Inflammatory macrophage treated with lipopolysaccharide for 4 hours (primary cell): ENCODE results near the gene IRX5.

Source experiments
- DNase-seq: peaks from one replicate; pipeline ENCODE4 v3.0.0-alpha.2; 2020

IRX5 gene

GRCh38 chr16:54930005-54930868 lies at the start of gene IRX5:
Gene IRX5, plus strand, starts transcription at chr16:54930865. Its CDS starts 334 bp downstream, at chr16:54931199.
- DNase-seq: peak; percentile 76

- DNase-seq: no peak
These were observed 48.1 kb upstream of the IRX5 start for GRCh38 chr16:54882556-54882955.

DNA sequence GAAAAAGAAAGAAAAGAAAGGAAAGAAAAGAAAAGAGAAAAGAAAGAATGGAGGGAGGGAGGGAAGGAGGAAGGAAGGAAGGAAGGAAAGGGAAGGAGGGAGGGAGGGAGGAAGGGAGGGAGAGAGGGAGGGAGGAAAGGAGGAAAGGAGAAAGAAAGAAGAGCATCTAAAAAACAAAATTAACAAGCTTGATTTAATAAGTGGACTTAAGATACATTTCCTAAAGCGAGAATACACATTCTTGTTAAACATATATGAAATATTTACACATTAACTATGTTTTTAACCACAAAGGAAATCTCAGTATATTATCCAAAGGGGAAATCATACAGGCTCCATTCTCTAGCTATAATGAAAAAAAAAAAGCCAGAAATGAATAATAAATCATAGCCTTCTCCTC lies 47.3 kb upstream of the IRX5 start:
- DNase-seq: no peak

GRCh38 chr16:54886078-54886477 lies 44.6 kb upstream of the IRX5 start:
- DNase-seq: no peak

- no peak for DNase-seq
These were observed 40.3 kb upstream of the IRX5 start for GRCh38 chr16:54890381-54890780.

GRCh38 chr16:54891346-54891745 lies 39.3 kb upstream of the IRX5 start:
- no peak for DNase-seq

DNA sequence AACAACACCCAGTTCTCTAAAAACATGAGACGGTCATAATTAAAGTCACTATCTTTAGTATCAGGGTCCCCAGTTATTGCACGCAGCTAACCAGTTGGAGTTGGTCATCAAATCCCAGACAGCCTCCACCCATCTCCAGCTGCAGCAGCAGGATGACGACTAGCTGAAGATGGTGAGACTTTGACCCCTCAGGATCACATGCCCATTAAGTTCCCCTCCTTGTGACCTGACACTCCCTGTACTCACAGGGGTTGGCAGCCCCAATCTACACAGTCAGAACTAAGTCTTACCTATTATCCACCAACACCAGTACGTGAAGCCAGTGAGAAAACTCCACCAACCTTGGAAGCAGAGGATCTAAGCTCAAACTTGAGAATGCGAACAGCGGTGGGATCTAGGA lies 37.7 kb upstream of the IRX5 start:
- no peak for DNase-seq

DNA sequence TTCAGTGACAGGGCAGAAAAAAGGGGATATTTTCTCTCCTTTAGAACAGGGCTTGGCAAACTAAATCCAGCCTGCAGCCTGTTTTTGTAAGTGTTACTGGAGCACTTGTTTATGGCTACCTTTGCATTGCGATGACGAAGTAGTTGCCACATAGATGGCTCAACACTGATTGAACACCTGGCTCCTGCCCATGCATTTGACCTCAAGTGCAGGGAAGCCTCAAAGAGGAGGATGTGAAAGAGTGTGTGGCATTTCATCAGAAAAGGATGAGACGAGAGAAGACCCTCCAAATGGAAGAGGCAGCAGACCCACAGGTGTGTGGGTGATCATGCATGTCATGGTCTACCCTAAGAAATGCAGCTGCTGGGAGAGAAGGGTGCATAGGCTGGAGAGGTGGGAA lies 32.7 kb upstream of the IRX5 start:
- DNase-seq: no peak

GRCh38 chr16:54901606-54902005 lies 29.1 kb upstream of the IRX5 start:
- no peak for DNase-seq

DNA sequence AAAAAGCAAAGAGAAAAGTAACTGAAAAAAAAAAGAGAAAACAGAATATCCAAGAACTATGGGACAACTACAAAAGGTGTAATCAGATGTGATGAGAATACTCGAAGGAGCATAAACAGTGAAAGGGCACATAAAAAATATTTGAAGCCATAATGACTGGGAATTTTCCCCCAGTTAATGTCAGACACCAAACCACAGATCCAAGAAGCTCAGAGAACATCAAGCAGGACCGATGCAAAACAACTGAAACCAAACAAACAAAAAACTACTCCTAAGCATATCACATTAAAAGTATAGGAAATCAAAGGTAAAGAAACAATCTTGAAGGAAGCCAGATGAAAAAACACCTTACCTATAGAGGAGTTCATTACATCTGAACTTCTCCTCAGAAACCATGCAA lies 27.6 kb upstream of the IRX5 start:
- no peak for DNase-seq

DNA sequence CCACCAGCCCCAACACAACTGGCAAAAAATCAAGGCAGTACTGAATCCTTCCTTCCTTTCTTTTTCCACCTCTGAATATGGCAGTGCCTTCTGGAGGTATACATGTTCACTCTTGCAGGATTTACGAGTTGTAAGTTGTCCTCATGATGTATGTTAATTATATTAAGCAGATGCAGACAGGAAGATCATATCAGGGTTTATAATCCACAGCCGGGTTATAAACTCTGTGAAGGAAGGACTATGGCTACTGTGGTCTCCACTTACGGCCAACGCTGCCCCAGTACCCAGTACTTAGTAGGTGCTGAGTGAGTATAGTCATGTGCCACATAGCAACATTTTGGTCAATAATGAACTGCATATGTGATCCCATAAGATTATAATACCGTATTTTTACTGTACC lies 19.6 kb upstream of the IRX5 start:
- DNase-seq: no peak

DNA sequence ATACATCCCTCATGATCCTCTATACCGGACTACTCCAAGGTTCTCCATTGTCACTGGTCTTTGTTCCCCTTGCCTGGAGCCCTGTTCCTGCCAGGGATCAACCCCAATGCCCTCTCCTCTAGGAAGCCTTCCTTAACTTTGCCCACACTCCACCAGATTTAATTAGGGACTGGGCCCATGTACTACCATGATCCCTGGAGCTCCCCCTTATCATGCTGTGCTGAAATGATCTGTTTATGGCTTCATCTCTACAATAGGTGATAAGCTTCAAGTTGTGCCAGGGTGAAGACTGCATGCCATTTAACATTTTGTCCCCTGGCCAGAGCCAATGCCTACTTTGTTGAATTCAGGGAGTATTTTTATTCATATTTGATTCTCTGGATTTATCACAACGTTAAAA lies 17.9 kb upstream of the IRX5 start:
- no peak for DNase-seq

DNA sequence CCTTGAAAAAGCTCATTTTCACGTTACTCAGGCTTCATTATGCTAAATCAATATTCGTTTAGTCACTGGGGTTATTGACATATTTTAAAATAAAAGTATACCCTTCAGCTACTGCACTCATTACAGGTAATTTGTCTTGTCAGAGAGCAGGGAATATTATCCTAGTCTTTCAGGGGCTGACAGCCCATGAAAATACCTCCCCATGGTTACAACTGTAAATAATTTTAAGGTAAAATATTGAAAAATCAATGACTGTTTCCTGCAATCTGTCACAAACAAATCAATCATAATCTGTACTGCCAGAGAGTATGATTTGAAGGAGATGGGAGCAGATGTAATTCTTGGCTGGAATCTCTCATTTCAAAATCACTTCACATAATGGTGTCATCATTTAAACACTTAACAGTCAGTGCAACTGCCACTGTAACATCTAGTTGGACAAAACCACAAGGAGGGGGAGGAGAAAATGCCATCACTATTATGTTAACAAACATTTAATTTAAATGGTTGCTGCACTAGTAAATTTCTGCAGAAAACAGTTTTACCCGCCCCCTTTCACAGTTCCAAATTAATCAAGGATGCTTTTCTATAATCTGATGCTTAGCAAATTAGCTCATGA lies 9.3 kb upstream of the IRX5 start:
- no peak for DNase-seq

DNA sequence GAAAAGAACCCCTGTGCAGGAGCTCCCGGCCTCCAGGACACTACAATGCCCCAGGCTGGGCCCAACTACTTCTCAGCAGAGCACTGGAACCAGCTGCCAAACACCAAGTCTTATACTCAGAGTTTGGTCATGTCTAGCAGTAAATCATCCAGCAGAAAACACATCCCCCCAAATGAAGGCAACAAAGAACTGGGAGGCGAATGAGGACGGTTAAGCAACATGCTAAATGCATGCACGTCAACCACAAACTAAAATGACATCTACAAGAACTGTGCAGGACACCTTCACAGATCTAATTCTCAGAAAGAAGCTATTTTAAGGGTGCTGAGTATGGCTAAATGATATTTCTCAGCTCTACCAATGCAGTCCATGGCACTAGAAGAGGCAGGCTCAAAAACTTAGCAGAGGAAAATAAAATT lies 7.6 kb upstream of the IRX5 start:
- no peak for DNase-seq

- DNase-seq: no peak
These were observed 6.7 kb upstream of the IRX5 start for GRCh38 chr16:54923988-54924387.

DNA sequence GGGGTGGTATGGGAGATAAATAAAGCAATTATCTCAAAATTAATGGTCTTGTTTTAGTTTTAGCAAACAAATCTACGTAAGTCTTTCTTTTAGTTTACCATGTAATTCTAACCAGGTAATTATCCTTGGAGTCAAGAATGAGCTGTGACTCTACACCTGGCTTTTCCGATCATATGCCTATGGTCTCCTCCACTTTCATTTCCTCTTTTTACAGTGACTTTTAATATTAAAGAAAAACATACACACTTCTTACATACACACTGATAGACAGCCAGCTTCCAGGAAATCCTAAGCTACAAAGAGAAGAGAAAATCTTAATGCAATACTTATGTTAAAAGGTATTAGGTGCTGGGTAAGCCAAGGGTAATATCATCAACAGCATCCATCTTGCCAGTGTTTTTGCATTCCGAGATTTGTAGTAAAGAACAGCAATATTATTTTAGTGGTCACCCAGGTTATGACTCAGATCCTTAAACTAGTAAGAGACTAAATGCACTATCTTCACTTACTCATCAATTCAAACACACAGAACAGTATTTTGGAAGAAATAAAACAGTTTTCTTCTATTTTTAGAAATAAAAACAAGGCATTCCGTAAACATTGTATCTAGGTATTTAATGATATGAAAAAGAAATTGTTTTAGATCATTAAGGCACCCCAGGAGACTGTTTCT lies 4.4 kb upstream of the IRX5 start:
- DNase-seq: no peak

DNA sequence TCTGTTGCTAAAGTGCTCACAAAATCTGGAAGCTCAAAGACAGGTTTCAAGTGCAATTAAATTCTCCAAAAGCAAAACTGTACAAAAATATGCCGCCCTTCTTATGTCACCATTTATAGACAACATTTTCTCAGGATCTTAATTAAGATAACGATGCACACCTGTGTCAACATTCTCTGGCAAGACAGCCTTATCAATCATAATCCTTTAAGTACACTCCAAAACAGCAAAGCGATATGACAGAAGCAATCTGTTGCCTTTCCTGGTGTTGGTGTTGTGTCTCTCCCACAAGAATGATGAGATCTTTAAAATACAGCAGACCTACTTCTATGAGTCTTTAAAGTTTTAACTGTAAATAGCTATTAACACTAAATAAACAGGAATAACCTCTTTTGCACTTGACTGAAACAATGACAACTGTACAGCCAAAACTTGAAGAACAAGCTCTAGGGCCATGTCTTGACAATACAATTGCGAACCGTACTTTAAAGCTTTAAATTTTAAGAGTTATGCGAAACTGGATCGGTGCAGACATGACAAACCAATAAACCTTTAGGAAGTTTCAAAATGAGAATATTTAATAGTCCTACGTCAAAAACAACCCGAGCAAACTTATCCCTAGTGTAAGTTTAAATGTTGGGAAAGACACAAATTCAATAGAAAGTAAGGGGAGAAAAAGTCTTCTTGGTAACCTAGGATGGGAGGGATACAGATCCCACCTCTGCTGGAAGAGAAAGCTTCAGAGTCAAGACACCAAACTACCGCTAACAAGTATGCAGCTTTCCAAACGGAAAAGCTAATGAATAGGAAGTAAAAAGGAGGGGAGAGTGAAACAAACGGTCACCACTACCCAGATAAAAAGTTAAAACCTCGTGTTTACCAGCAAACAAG lies 3.3 kb upstream of the IRX5 start:
- DNase-seq: no peak

GRCh38 chr16:54928016-54928356 lies 2.7 kb upstream of the IRX5 start:
- no peak for DNase-seq

DNA sequence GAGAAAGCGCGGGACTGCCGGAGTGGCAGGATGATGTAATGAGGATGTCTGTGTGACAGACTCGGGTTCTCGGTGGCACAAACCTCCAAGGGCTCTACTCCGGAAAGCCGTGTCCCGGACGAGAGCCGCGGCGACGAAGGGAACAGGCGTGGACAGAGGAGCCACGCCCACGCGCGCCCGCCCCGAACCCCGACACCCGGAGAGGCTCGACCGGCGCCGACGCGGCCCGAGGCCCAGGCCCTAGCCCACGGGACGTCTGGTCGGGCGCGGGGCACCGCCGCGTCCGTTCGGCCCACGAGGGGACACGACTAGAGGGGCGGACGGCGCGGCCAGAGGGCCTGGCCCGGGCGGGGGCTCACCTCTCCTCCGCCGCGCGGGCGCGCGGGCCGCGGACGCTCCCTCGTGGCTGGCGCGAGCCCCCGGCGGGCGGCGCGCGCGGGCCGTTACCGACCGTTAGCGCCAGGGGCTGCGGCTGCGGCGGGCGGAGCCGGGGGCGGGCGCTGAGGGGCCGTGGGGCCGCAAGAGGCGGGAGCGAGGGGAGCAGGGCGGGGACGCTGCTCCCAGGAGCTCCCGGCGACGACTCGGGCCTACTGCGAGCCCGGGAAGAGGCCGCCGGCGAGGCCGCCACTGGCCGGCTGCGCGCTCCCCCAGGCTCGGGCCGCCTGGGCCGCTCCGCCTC lies 2.1 kb upstream of the IRX5 start:
- DNase-seq: peak; percentile 45

DNA sequence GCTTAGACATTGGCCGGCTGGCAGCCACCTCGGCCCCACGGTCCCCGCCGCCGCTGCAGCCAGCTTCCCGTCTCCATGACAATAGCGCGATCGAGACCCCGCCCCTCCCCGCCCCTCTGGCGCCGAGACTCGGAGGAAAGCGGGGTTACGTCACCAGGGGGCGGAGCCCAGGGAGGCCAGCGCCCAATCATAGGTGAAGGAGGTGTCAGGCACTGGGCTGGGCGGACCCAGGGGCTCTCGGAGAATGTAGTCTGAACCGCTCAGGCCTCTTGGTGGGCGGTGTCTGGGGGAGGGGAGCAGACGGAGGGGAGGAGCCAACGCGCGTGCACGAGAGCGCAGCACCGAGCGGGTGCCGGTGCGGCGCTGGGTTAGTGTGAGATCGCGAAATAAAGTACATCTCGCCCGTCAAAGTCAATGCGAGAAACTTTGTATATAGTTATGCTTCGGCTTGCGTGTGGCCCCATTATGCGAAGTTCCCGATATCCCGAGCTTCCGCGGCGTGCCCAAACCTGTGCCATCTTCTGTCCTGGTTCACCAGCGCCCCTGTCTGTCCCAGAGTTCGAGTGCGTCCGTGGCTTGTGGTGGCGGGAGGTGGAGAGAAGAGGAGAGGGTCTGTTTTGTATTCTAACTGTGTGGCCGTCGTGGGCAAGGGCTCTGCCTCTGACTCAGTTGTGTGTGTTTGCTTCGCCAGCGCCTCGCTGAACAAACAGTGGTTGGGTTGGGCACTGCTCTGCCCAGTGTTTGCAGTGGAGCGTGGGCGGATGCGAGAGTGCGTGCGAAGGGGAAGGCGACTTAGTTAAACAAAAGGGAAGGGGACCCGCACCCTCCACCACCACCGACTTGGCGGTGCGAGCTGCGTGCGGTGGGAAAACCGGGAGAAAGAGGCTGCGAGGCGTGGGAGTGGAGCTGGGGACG lies 1.3 kb upstream of the IRX5 start:
- DNase-seq: peak; percentile 98

GRCh38 chr16:54930869-54931119 lies 129 bp downstream of the IRX5 start:
- DNase-seq: no peak
